Kidney glomerular epithelial cell (primary cell): ENCODE results near the gene FAM229B.

Experiments
- DNase-seq: peaks from one replicate; lab custom pipeline; 2025; lab: John Stamatoyannopoulos, UW

The FAM229B gene

DNA sequence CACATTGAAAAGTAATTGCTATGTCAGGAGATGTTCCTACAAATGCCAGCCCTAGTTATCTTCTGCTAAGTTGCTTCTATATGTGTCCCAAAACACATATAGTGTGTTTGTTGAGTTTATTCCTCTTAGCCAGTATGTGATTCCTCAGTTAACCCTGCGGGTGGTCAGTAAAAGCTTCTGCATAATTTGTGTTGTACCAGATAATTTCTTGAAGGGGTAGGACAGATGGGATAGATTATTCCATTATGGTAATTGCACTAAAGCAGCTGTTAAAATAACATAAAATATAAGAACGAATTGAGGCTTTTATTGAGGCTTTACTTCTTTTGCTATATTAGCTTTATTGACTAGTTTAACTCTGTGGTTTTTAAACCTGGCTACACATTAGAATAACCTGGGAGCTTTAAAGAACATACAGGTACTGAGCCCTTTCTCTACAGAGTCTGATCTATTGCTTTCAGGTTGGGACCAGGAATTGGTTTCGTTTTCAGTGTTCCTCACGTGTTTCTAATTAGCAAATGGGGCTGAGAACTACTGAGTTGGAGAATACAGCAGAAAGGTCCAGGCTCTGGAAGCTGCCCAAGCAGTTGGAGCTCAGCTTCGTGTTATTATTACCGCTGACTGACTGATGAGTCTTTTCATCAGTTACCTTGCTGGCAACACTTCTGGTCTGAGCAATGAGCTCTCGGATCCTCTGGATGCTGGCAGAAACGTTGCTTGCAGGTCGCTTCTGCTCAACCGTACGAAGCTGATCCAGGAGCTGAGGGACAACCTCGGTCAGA, 56.9 kb downstream of the FAM229B start:
- no peak for DNase-seq

DNA sequence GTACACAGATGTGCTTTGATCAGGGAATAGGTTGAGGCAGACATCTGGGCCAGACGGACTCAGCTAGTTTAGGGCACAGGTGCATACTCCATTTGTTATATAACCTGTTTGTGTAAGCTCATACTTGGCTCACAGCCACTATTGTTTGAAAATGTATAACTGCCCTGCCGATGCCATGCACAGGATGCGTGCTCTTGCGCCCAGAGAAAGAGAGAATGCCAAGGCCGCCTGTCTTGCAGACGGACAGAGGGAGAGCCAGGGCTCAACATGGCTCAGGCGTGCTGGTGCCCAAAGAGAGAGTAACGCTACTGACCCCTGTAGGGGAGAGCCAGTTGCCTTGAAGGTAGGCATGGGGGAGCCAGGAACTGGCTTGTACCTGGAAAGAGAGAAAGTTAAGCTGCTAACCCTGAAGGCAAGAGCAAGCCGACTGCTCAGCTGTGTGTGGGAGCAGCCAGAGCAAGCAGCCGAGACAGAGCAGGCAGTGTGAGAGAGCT, 57.7 kb downstream of the FAM229B start:
- DNase-seq: no peak

DNA sequence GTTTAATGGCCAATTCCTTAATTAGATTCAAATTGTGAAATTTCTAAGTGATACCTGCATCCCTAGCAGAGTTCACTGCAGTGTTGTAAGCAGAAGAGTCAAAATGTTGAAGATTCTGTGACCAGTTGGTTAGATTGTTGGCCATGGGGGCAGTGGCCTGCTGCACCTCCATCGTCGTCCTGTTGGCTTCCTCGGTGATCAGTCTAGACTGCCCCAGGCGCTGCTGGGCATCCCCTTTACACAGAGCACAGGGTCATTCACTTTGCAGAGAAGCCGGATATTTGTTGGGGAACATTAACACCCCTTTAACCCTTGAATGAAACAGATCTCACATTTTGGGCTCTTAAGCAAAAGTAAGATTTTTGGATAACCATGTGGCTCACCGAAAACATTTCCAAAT, 60.7 kb downstream of the FAM229B start:
- DNase-seq: no peak

DNA sequence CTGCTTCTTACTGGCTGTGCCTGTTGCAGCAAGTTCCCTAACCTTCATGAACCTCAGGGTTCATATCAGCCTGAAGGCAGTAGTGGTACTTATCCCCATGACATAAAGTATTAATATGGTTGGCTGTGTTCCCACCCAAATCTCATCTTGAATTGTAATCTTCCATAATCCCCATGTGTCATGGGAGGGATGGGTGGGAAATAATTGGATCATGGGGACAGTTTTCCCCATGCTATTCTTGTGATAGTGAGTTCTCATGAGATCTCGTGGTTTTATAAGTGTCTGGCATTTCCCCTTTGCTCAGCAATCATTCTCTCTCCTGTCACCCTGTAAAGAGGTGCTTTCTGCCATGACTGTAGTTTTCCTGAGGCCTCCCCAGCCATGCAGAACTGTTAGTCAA, 61.8 kb downstream of the FAM229B start:
- no peak for DNase-seq

DNA sequence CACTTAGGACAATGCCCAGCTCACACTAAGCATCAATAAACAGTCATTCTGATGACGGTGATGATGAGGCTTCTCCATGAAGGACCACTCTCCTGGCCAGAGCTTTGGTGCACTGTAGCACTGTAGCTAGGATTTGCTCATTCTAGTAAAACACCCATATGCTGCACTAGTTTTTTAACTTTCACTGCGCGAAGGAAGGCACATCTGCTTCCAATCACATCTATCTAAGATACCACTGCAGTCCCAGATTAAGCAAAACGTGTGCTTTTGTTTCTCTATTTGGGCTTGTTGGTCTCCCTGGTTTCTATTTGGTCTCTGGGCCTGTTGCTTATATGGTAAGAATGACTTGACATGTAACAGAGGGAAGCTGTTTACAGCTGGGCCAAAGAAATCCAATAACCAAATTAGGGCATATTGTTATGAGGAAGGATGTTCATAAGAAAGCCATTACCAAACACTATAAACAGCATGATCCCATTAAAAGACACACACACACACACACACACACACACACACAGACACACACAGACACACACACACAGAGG, 62.4 kb downstream of the FAM229B start:
- DNase-seq: no peak

DNA sequence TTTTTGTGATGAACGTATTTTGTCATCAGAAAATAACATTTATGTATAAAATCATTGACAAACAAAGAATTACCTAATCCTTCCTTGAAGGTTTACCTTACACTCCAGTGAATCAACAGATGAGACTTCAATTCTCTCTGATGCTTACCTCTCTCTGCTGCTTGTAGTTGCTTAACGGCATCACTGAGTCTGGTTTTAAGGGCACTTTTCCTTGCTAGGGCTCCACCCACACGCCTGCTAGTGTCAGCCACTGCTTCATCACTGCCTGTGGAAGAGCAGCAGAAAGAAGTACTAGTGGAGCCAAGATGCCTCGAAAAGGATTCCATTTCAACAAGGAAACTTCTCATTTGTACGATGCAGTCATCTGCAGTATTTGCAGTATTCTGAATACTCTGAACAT, 63.0 kb downstream of the FAM229B start:
- no peak for DNase-seq
